HEK293T (cell line): Measurements from ENCODE around the gene ARF4.
"Not testable (repeated sequence)": the region's sequence is repeated elsewhere in the genome, so short reads cannot be mapped to it uniquely, and the experiment has no call there.

Source experiments
- CTCF ChIA-PET: fragments of 350-600 bp; formaldehyde crosslinking; extraction: SDS; loops from one replicate; lab custom pipeline; 2021; ENCODE audit warnings: antibody characterized with exemption, inconsistent platforms; lab: Yijun Ruan, JAX
- POLR2A ChIA-PET: fragments of 350-600 bp; formaldehyde crosslinking; extraction: SDS; loops from one replicate; lab custom pipeline; 2020; ENCODE audit warnings: antibody characterized with exemption, inconsistent platforms; lab: Yijun Ruan, JAX
- DNase-seq: peaks from one replicate; pipeline ENCODE4 v3.0.0; 2012; ENCODE audit warnings: mixed read lengths; ENCODE audit errors: extremely low spot score
- ARNT ChIP-seq: fragments of 450-650 bp; IDR thresholded peaks from 2 replicates; pipeline ENCODE4 v1.6.1; 2017; ENCODE audit warnings: mild to moderate bottlenecking
- BHLHE40 ChIP-seq: fragments of 450-650 bp; IDR thresholded peaks from 2 replicates; pipeline ENCODE4 v1.6.1; 2016; ENCODE audit warnings: mild to moderate bottlenecking, moderate library complexity, borderline replicate concordance
- CTBP1 ChIP-seq: fragments of 450-650 bp; IDR thresholded peaks from 2 replicates; pipeline ENCODE4 v1.6.1; 2016; ENCODE audit warnings: borderline replicate concordance
- ELF4 ChIP-seq: fragments of 450-650 bp; IDR thresholded peaks from 2 replicates; pipeline ENCODE4 v1.6.1; 2017; ENCODE audit warnings: antibody characterized with exemption
- FOXA1 ChIP-seq: fragments of 450-650 bp; IDR thresholded peaks from 2 replicates; pipeline ENCODE4 v1.6.1; 2016; ENCODE audit warnings: mild to moderate bottlenecking
- FOXK2 ChIP-seq: fragments of 450-650 bp; IDR thresholded peaks from 2 replicates; pipeline ENCODE4 v1.6.1; 2016; ENCODE audit warnings: mild to moderate bottlenecking
- FOXM1 ChIP-seq: fragments of 450-650 bp; IDR thresholded peaks from 2 replicates; pipeline ENCODE4 v1.6.1; 2017; ENCODE audit warnings: mild to moderate bottlenecking, borderline replicate concordance
- HDGF ChIP-seq: fragments of 450-650 bp; IDR thresholded peaks from 2 replicates; pipeline ENCODE4 v1.6.1; 2017; ENCODE audit warnings: antibody characterized with exemption, borderline replicate concordance
- L3MBTL2 ChIP-seq: fragments of 450-650 bp; conservative IDR thresholded peaks from 2 replicates; pipeline ENCODE4 v1.6.1; 2016; ENCODE audit warnings: mild to moderate bottlenecking
- LEF1 ChIP-seq: fragments of 450-650 bp; IDR thresholded peaks from 2 replicates; pipeline ENCODE4 v1.6.1; 2017; ENCODE audit warnings: mild to moderate bottlenecking, borderline replicate concordance
- NFRKB ChIP-seq: fragments of 450-650 bp; IDR thresholded peaks from 2 replicates; pipeline ENCODE4 v1.6.1; 2016; ENCODE audit warnings: mild to moderate bottlenecking, moderate library complexity
- PKNOX1 ChIP-seq: fragments of 450-650 bp; IDR thresholded peaks from 2 replicates; pipeline ENCODE4 v1.6.1; 2016
- SP1 ChIP-seq: fragments of 450-650 bp; IDR thresholded peaks from 2 replicates; pipeline ENCODE4 v1.6.1; 2017
- SUZ12 ChIP-seq: fragments of 450-650 bp; IDR thresholded peaks from 2 replicates; pipeline ENCODE4 v1.6.1; 2016; ENCODE audit warnings: mild to moderate bottlenecking
- TARDBP ChIP-seq: fragments of 450-650 bp; IDR thresholded peaks from 2 replicates; pipeline ENCODE4 v1.6.1; 2016
- ZNF384 ChIP-seq: fragments of 450-650 bp; IDR thresholded peaks from 2 replicates; pipeline ENCODE4 v1.6.1; 2016

ARF4 gene

GRCh38 chr3:57597127-57597923 is at the start of gene ARF4:
TSS of gene ARF4 (minus strand) at chr3:57597344. CDS start at chr3:57597140, 204 bp downstream.
- DNase-seq: peak; percentile 98
- peak; percentile 68 for TF ChIP-seq PKNOX1
- peak; percentile 95; the same call in 1 of the 2 replicates for TF ChIP-seq HDGF
- no peak for TF ChIP-seq FOXK2
- TF ChIP-seq FOXM1: no peak
- TF ChIP-seq ZNF384: no peak
- TF ChIP-seq NFRKB: no peak
- TF ChIP-seq CTBP1: no peak
- TF ChIP-seq ARNT: no peak
- TF ChIP-seq FOXA1: no peak
- TF ChIP-seq ELF4: peak; percentile 77
- ChIA-PET POLR2A (interaction anchor here (0.6 to 5.4 kb wide), 11 partner anchors 11 to 158 kb away, joined by 3 to 30 read pairs (median 4); partner anchors contain the start of genes DENND6A, PDE12 and SLMAP), CTCF (no interaction called here)

- CTCF ChIA-PET: no interaction called here
- no peak for DNase-seq
- POLR2A ChIA-PET: no interaction called here
These were observed 49.6 kb upstream of the ARF4 start for GRCh38 chr3:57646723-57647122.

GRCh38 chr3:57644740-57645139 is 47.6 kb upstream of the ARF4 start:
- POLR2A ChIA-PET: no interaction called here
- CTCF ChIA-PET: interaction anchor here (0.5 to 0.9 kb wide), 2 partner anchors 12 to 475 kb away, joined by 3 to 4 read pairs; no protein-coding TSS in a partner anchor

More at GRCh38 chr3:57646723-57647122, 49.6 kb upstream of the ARF4 start:
- TF ChIP-seq L3MBTL2 (no peak), PKNOX1 (no peak), NFRKB (no peak), FOXA1 (no peak), BHLHE40 (no peak), HDGF (no peak), SP1 (no peak), ELF4 (no peak), LEF1 (no peak), FOXM1 (no peak)

GRCh38 chr3:57637391-57637790 is 40.2 kb upstream of the ARF4 start:
- TF ChIP-seq ZNF384 (no peak), TARDBP (no peak), ARNT (no peak)
- POLR2A ChIA-PET: no interaction called here
- DNase-seq: no peak
- CTCF ChIA-PET: no interaction called here

More at GRCh38 chr3:57644740-57645139, 47.6 kb upstream of the ARF4 start:
- no peak for TF ChIP-seq ARNT
- TF ChIP-seq SUZ12: no peak
- TF ChIP-seq NFRKB: no peak
- no peak for TF ChIP-seq ELF4
- TF ChIP-seq ZNF384: no peak
- TF ChIP-seq FOXA1: no peak
- no peak for TF ChIP-seq FOXK2
- no peak for TF ChIP-seq L3MBTL2
- TF ChIP-seq FOXM1: no peak
- TF ChIP-seq TARDBP: no peak
- TF ChIP-seq PKNOX1: no peak
- no peak for TF ChIP-seq SP1
- TF ChIP-seq HDGF: no peak
- TF ChIP-seq BHLHE40: no peak
- TF ChIP-seq LEF1: no peak
- no peak for TF ChIP-seq CTBP1
- no peak for DNase-seq

GRCh38 chr3:57634259-57634658 is 37.1 kb upstream of the ARF4 start:
- DNase-seq, CTCF ChIA-PET, POLR2A ChIA-PET: not testable (repeated sequence)
- peak; percentile 36; the same call in 1 of the 2 replicates for TF ChIP-seq ZNF384

- DNase-seq: no peak
- ChIA-PET CTCF (no interaction called here), POLR2A (no interaction called here)
- no peak for TF ChIP-seq SUZ12
These were observed 30.8 kb upstream of the ARF4 start for GRCh38 chr3:57627976-57628375.

GRCh38 chr3:57624801-57625200 is 27.7 kb upstream of the ARF4 start:
- TF ChIP-seq ZNF384 (no peak), BHLHE40 (no peak), HDGF (no peak), PKNOX1 (no peak), FOXK2 (no peak), ELF4 (no peak), CTBP1 (no peak), L3MBTL2 (no peak), ARNT (no peak)
- CTCF ChIA-PET: interaction anchor here (0.6 kb wide), 1 partner anchor 244 kb away, joined by 3 read pairs; no protein-coding TSS in a partner anchor
- no peak for DNase-seq
- POLR2A ChIA-PET: no interaction called here
